NCI-H748 (cell line): ENCODE results near the gene ABLIM3.

ENCODE experiments used
- DNase-seq: peaks from one replicate; lab custom pipeline; 2025; ENCODE audit not compliant: unreplicated experiment; lab: John Stamatoyannopoulos, UW

Gene ABLIM3

DNA sequence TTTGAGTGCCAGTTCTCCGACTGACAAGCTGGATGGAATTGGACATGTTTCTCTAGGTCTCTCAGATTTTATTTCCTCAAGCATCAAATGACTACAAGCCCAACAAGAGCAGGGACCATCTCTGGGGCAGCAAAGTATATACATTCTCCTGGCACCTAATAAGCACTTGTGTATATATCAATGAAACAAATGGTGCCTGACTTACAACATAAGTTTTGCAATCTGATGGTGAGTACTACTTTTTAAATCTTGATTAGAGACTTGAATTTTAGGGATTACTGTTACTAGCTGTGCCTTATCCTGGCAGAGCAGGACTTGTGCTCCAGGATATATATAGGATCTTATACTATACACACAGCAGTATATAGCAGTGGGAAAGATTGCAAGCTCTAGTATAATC lies 8.8 kb upstream of the ABLIM3 start:
- no peak for DNase-seq

DNA sequence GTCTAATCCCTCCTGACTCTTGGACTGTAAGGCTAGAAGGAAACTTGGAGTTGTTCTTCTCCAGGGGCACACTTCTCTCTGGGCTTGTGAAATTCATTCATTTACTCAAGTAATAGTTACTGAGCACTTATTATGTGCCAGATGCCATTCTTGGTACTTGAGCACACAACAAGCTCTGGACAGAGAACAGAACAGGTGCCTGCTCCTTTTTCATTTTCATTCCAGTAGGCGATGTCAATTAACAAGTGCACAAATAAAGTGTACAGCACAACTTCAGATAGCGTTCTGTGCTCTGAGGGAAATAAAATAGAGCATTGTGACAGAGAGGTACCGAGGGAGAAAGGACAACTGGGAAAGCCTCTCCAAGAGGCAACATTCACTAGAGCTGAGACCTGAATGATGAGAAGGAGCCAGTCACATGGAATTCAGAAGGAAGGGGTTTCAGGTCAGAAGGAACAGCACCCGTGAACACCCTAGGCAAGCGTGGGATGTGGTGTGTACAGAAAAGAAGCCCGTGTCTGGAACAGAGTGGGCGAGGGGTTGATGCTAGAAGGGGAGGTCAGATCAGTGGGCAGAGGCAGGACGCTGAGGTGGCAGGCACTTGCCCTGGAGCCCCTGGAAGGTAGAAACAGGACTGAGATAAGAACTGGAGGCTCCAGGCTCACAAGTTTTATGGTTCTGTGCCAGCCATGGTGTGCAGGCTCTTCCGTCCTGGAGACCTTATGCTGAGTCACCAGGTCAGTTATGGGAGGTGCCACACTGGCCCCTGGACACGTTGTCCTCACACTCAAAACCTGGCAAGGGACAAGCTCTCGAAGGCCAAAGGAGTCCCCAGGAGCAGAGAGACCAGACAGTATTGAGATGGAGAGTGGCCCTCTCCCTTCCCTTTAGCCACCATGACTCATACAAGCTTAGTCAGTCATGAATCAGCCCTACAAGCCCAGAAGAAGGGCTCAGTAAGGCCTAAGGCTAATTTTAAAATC lies 7.2 kb upstream of the ABLIM3 start:
- DNase-seq, result no peak

DNA sequence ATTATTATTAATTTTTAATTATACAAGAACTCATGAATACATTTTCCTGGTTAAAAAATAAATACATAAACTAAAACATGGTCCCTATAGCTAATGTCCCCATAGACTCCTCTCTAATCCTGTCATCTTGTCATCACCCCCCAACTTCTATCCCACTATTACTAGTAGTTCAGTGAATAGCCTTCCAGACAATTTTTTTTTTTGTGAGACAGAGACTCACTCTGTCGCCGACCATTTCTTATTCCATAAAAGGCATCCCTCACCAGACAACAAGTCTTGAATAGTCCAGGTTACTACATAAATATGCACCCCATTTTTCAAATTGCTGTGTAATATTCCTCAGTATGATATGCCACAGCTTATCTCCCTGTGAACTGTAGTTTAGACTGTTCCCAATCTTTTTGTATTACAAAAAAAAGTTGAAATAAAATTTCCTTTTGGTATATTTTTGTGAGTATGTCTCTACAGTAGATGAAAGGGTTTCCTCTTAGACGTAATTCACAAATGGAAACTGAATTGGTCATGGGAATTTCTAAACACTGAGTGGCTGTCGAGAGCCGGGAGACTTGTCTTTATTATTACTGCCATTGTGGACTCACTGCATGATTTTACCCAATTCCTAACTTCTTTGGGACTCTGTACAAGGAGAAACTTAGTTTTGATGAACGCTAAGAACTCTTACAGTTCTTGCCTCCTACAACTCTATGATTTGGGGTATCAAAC lies 6.4 kb upstream of the ABLIM3 start:
- DNase-seq, result no peak

DNA sequence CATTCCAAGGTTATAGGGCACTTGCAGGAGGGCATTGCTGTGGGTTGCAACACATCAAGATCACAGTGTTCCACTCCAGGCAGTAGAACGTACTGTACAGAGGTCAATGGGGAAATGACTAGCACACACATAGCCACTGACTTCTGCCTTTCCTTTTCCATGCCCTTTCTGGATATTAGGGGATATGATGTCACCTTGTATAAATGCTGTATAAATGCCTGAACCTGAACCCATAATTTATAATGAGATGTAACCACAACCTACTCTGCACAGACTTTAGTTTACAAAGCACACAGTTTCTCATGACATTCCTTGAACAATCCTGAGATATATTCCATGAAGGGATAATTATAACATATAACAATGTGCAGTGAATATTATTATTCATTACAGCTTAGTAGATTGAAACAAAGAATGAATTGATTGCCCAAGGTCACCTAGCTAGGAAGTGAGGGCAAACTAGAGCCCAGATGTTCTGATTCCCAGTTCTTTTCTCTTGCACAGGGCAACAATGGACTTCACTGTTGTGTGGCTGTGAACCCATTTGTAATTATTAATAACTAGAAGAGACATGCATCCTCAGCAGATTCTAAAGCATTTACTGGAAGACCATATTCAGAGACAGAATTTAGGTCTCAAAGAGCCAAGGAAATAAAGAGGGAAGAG lies 5.6 kb upstream of the ABLIM3 start:
- DNase-seq, result no peak

DNA sequence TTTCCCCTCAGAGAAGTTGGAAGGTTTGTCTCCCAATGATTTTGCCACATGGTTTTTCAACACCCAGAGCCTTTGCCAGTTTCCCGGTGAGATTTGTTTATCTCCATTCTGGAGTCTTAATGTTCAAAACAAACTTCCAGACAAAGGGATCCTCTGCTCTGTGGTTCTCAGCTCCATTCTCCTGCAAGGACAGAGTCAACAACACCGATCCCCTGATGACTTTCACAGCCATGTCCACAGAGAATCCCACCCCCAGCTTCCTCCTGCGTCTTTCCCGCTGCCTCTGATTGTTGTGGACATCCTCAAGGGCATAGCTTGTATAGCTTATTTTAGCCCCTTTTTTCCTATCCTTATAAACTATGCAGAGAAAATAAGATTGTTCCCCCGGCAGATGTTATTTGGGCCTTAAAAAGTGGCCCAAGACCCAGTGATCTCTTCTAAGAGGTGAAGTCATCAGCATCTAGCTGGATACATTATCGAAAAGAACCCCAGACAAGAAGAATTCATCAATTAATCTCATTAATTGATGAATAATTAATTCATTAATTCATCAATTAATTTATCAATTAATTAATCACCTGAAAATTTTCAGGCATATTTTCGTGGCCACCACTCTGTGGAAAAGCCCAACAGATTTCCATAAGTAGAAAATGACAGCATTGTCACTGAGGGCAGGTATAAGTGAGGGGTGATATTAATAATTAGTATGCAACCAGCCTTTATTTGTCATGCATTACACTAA lies 2.9 kb upstream of the ABLIM3 start:
- DNase-seq, result no peak

DNA sequence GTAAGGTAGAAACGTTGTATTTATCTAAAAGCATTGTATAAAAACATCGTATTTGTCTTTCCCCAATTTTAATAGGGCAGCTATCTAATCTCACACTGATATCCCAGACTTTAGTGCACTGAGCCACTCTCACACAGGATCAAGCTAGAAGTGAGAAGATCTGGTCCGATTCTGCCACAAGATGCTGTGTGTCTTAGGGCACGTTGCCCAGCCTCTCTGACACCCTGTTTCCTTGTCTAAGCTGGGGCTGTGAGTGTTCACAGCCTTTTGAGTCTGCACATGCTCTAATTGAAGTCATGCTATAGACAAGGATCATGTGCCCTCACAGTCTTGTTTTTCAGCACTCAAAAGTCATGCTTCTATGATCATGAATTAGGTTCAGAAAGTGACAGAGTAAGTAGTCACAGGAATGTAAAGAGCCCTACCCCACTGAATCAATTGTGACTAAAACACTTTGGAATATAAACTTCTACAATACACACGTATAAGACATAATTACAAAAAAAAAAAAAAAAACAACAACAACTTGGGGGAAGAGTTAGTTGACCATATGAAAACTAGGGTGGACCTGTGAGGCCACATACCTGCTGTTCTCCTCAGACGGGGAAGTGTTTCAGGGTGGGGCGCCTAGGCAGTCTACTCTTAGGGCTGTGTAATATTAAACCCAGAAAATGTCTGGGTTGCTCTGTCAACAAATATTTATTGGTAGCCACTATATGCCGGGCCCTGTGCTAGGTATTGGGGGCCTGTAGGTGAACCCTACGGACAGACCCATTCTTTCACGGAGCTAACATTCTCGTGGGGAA lies 893 bp upstream of the ABLIM3 start:
- DNase-seq, result no peak

DNA sequence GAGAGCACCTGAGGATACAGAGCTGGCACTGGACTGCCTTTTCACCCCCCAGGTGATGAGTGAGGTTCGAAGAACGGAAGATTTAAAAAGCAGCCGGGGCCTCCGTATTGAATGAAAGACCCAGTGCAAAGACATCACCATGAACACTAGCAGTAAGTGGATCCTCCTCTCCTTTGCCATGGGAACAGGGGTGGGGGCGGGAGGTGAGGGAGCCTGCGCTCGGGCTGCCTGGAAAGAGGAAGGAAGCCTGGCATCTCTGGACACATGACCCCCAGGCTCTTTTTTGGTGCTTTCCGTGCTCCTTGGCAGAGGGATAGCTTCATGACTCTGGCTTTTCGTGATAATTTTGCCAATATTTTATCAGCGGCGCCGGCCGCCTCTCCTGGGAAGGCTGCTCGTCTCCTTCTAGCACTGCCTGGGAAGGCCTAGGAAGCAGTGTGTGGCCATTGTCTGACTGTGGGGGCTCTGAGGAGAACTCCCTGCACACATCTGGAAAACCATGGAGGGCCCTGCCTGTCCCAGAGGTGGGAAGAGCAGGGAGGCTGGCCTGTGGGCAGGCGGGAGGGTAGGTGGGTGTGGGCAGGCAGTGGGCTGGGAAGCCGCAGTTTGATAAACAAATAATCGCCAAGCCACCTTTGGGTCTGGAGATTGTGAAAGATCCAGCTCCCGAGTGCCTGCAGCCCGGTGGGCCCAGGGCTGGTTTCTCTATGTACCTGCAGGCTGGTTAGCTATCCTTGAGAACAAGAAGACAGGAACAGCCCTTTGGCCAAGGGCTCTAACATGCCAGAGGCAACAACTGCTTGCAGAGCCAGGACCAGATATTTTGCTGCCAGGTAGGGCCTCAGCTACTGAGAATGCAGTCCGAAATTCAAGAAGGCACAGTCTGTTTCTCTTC lies 911 bp downstream of the ABLIM3 start:
- DNase-seq, result peak; percentile 54

DNA sequence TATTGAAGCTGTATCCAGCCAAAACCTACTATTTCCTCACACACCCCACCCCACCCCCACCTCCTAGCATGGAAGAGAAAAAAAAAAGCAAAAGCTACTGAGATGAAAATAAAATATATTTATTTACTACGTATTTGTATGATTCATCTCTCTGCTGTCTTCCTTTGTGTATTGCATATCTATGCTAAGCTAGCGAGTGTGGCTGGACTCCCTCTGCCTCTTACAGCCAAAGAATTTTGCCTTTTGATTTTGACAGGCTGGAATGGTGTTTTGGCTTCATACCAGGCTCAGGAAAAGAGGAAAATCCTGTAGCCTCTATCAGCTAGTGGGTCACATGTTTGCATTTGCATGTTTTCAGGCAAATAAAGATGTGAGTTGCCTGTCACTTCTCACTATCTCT lies 2.2 kb downstream of the ABLIM3 start:
- DNase-seq, result no peak

DNA sequence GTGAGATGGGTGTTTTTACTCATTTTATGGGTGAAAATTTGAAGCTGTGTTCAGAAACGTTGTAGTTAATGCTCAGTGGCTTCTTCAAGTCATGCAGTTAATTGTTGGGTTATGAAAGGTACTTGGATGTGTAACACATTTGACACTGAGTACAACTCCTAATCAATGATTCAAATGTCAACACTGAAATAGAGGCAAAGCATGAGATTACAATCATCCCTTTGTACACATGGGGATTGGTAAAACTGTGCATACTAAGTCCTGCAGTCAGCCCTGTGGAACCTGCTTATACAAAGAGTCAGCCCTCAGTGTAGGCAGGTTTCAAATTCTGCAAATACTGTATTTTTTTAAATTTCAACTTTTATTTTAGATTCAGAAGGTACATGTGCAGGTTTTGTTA lies 3.3 kb downstream of the ABLIM3 start:
- DNase-seq, result no peak

DNA sequence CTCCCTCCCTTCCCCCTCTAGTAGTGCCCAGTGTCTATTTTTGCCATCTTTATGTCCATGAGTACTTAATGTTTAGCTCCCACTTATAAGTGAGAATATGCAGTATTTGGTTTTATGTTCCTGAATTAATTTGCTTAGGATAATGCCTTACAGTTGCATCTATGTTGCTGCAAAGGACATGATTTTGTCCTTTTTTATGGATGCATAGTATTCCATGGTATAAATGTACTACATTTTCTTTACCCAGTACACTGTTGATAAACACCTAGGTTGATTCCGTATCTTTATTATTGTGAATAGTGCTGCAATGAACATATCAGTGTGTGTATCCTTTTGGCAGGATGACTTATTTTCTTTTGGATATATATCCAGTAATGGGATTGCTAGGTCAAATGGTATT lies 3.8 kb downstream of the ABLIM3 start:
- no peak for DNase-seq

DNA sequence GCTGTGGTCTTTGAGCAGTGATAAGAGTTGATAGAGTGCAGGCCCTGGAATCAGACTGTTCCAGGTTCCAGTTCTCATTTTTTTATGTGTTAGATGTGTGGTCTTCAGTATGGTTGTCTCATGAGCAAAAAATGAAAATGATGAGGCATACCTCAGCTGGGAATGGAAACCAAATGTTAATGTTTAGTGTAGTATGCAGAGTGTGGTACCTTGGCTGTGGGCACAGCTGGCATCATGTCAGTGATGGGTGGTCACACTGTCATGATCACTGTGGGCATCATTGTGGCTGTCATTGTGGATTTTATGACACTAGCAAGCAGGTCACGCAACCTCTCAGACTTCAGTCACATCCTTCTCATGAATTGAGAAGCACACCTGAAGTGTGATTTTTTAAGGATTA lies 6.4 kb downstream of the ABLIM3 start:
- DNase-seq, result no peak

DNA sequence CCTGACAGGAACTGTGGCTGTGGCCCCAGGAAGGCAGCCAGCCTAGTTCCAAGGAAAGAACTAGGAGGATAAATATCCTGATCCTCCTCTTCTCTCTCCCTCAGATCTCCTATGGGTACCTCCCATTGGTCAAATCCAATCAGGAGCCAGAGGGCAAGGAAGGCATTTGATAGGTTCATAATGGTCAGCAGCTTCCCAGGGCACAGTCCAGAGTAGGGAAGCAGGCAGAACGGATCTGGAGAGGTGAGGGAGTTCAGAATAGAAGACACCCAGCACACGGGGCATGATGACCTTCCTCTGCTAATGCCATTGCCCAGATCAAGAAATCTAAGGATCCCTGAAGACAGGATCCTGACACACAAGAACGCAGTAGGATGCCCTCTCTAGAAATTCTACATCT lies 8.6 kb downstream of the ABLIM3 start:
- DNase-seq, result no peak

DNA sequence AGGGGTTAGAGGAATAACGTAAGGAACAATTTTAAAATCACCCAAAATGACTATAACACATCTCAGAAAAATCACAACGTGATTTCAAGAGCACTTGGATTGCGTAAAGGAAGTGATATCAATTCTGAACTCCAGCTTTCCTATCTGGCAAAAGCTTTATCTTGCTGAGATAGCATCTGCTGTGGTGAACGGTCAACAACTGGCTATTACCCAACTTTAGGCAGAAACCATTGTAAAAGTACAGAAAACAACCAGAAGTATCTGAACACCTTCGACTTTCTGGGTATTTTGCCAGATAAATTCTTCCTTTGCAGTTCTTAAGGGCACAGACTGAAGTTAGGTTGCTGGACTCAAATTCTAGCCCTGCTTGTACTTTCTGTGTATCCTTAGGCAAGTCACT lies 9.2 kb downstream of the ABLIM3 start:
- no peak for DNase-seq

DNA sequence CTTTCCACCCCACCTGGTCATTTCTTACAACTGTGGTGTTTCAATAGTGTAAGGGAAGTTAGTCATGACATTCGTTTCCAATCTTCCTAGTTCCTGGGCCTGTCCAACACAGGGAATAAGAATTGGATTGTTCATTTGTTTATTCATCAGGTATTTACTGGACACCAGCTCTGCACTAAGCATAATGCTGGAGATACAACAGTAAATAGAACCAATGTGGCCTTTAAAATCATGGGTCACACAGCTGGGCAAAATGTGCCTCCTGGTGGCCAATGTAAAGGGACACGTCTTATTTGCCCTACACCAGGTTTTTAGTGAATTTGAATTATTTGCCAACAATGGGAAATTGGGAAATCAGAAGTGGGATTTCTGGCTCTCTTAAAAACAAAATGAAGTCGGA lies 10.4 kb downstream of the ABLIM3 start:
- no peak for DNase-seq

DNA sequence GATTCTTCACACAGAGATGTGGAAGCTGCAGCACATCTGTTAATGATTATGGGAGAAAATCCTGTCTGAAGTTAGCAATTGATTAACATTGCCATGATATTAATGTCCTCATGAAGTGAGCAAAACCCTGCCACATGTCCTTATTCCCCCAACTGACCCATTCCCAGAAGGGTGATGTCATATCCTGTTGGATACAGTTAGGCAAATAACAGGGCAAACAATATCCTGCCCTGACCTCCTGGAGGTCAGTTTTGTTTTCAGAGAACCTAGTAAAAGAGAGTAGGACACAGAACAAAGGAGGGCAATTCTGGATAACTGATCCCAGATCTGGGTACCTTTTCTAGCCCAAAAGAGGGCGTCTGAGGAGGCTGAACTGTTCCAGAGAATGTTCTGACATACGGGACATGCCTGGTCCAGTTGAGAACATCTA lies 11.0 kb downstream of the ABLIM3 start:
- no peak for DNase-seq

DNA sequence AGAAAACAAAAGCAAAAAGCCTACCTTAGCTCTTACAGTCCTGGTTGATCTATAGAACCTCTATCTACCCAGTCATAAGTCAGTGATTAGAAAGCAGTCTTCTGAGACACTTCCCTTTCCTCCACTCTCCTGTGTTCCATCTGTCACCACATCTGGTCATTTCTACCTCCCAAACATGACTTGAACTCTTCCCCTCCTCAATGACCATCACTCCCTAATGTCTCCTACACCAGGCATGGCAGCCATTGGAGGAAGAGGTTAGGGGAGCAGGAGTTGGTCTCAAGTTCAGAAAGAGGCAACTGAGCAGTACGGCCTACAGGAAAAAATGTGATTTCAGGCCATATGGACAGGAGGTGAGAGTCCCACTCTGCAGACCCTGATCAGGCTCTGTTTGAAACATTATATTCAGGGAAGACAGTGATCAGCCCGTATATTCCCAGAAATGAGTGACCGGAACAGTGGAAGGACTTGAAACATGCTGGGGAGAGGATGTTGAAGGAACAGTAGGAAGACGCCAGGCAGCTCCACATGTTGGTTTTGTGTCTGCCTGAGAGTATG lies 12.0 kb downstream of the ABLIM3 start:
- no peak for DNase-seq

DNA sequence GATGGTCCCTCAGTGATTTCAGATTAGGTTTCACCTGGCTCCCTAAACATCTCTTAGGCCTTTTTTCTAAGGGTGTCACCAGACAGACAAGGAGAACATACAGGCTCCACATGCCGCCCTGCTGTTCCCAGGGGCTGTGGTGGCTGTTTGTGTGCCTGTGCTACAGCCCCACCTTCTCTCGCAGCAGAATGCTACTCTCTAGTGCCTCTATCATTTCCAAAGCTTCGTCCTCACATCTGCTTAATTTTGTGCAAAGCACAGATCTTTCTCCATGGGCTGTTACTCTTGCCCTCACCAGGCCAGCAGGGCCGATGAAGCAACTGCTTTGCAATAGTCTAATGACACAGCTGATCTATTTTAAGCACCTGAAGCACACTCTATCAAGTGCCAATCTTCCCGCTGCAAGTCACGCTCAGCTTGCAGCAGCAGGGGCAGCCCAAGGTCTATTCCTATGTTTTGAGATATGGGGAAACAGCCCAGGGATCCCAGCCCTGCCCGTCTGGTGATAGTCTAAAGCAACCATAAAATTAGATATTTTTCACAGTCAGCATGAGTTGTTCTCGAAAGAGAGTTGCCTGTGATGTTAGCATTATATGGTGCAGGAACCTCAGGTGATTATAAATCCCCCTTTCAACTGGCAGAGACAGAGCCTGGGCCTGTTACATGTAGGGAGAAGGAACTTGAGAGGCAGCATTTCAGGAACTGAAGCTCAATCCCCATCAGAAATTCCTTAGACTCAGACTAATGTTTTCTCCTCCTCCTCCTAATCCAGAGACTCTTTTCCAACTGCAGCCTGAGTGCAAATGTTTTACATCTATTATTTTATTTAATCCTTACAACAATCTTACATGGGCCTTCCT lies 12.7 kb downstream of the ABLIM3 start:
- no peak for DNase-seq

DNA sequence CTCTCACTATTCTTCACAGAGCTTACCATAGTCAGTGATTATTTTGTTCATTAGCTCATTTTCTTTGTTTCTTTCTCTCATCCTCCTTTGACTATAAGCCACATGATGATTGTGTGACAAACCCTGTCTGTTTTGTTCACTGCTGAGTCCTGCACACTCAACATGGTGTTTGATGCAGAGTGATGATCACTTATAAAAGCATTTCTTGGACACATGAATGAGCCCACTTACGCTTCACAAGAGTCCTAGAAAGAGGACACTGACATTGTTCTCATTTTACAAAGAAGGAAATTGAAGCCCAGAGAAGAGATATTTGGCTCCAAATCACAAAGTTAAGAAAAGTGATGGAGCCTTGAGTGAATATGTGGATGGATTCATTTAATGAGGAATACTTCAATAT lies 13.4 kb downstream of the ABLIM3 start:
- no peak for DNase-seq
